CD14-positive monocyte (primary cell): ENCODE results near the gene HYI. TPM values are rescaled to one million over a fixed set of nuclear protein-coding genes. Genes with fewer than 3 reads are reported as not detected.

Experiments
- DNase-seq, 3 donors: peaks; one replicate each; pipeline ENCODE4 v3.0.0-alpha.2; 2011 to 2022
- H2AFZ ChIP-seq: 2 replicates; pipeline ENCODE4 v1.6.0; 2012; ENCODE audit warnings: mild to moderate bottlenecking, low read depth, low read length, inconsistent platforms; ENCODE audit not compliant: insufficient read depth, poor library complexity, severe bottlenecking
- H3K27ac ChIP-seq, 2 donors: 1 replicate in 1 of 2; 2 replicates in 1 of 2; pipeline ENCODE4 v1.5.1; 2012 to 2013; ENCODE audit warnings: low read length in 2 of 2, control low read depth in 1 of 2, inconsistent platforms in 1 of 2, low read depth in 1 of 2, mild to moderate bottlenecking in 1 of 2
- H3K27me3 ChIP-seq, 2 donors: one replicate each; pipeline versions ENCODE4 v1.6.0 to v1.6.1; 2011 to 2013; ENCODE audit warnings: low read length in 2 of 2; ENCODE audit not compliant: control insufficient read depth in 2 of 2, insufficient read depth in 2 of 2
- H3K36me3 ChIP-seq, 2 donors: replicated peaks in 1 of 2; 1 replicate in 1 of 2; 2 replicates in 1 of 2; pipeline versions ENCODE4 v1.5.1 to v1.6.1; 2012 to 2013; ENCODE audit warnings: low read length in 2 of 2, control low read depth in 1 of 2, inconsistent platforms in 1 of 2, mild to moderate bottlenecking in 1 of 2; ENCODE audit not compliant: insufficient read depth in 2 of 2, control insufficient read depth in 1 of 2
- H3K4me1 ChIP-seq, 2 donors: 1 replicate in 1 of 2; 2 replicates in 1 of 2; pipeline versions ENCODE4 v1.5.1 to v1.6.1; 2012 to 2013; ENCODE audit warnings: low read length in 2 of 2, control low read depth in 1 of 2, inconsistent platforms in 1 of 2, mild to moderate bottlenecking in 1 of 2, moderate library complexity in 1 of 2; ENCODE audit not compliant: insufficient read depth in 2 of 2, control insufficient read depth in 1 of 2
- H3K4me2 ChIP-seq: replicated peaks from 2 replicates; pipeline ENCODE3; 2012; ENCODE audit warnings: low read length, moderate library complexity, mild to moderate bottlenecking; ENCODE audit not compliant: poor library complexity, severe bottlenecking; ENCODE audit errors: extremely low read depth
- H3K4me3 ChIP-seq, 3 experiments: fragments of 200-600 bp in 1 of 3; sonication (generic) in 1 of 3; replicated peaks in 1 of 3; 1 replicate in 2 of 3; 2 replicates in 1 of 3; pipeline ENCODE4 v1.5.1; 2011 to 2013; ENCODE audit warnings: low read length in 3 of 3, mild to moderate bottlenecking in 3 of 3, control low read depth in 2 of 3, low read depth in 2 of 3, inconsistent platforms in 1 of 3, moderate library complexity in 1 of 3
- H3K79me2 ChIP-seq: 2 replicates; pipeline ENCODE4 v1.6.0; 2012; ENCODE audit warnings: mild to moderate bottlenecking, control low read depth, inconsistent platforms, low read length, moderate library complexity; ENCODE audit not compliant: insufficient read depth
- H3K9ac ChIP-seq: 2 replicates; pipeline ENCODE4 v1.6.0; 2017; ENCODE audit warnings: low read length, mild to moderate bottlenecking; ENCODE audit not compliant: insufficient read depth, poor library complexity, severe bottlenecking
- H3K9me3 ChIP-seq, 2 donors: replicated peaks in 1 of 2; 1 replicate in 1 of 2; 2 replicates in 1 of 2; pipeline versions ENCODE4 v1.5.1 to v1.6.1; 2012 to 2013; ENCODE audit warnings: low read length in 2 of 2, control low read depth in 1 of 2; ENCODE audit not compliant: control insufficient read depth in 1 of 2, insufficient read depth in 1 of 2
- H4K20me1 ChIP-seq: 2 replicates; pipeline ENCODE4 v1.6.0; 2012; ENCODE audit warnings: mild to moderate bottlenecking, low read length, control low read depth, moderate library complexity; ENCODE audit not compliant: insufficient read depth
- H3K27ac Mint-ChIP-seq, 7 donors: one replicate each; pipeline ENCODE4 v1.8.0; 2020; ENCODE audit warnings: mild to moderate bottlenecking in 7 of 7, mixed read lengths in 7 of 7, moderate library complexity in 6 of 7, inconsistent platforms in 2 of 7
- H3K27me3 Mint-ChIP-seq, 3 donors: one replicate each; pipeline ENCODE4 v1.8.0; 2021 to 2022; ENCODE audit warnings: low read depth in 3 of 3, mild to moderate bottlenecking in 3 of 3, mixed read lengths in 3 of 3, moderate library complexity in 3 of 3, inconsistent platforms in 1 of 3
- H3K36me3 Mint-ChIP-seq, 2 donors: one replicate each; pipeline ENCODE4 v1.8.0; 2020; ENCODE audit warnings: mixed read lengths in 2 of 2, inconsistent platforms in 1 of 2, mild to moderate bottlenecking in 1 of 2
- H3K4me1 Mint-ChIP-seq: one replicate; pipeline ENCODE4 v1.8.0; 2020; ENCODE audit warnings: mild to moderate bottlenecking, mixed read lengths
- H3K4me3 Mint-ChIP-seq, 2 donors: one replicate each; pipeline ENCODE4 v1.8.0; 2020; ENCODE audit warnings: mild to moderate bottlenecking in 2 of 2, mixed read lengths in 2 of 2, moderate library complexity in 1 of 2
- H3K9me3 Mint-ChIP-seq, 7 donors: one replicate each; pipeline ENCODE4 v1.8.0; 2020 to 2022; ENCODE audit warnings: mixed read lengths in 7 of 7, mild to moderate bottlenecking in 6 of 7, moderate library complexity in 6 of 7, inconsistent platforms in 2 of 7
- WGBS: methylation state at CpG from one replicate; pipeline ENCODE4 v1.1.5; 2013; ENCODE audit warnings: missing lambda C conversion rate; ENCODE audit not compliant: insufficient coverage; 5-methylcytosine and 5-hydroxymethylcytosine counted together
- intact Hi-C, 2 donors: fragments of 100-400 bp; cut with micrococcal nuclease; formaldehyde crosslinking; loops; one replicate each; pipeline versions ENCODE4 v1.15.0 to v1.15.1; 2023
- polyA plus RNA-seq, 3 donors: library from polyadenylated mRNA; depleted of rRNA in 1 of 3; unstranded in 2 of 3; stranded (reverse) in 1 of 3; fragments of 300-500 nt in 2 of 3; fragments of >200 nt in 1 of 3; fragmentation: Illumina TruSeq in 2 of 3; gene quantifications; 1 replicate in 2 of 3; 2 replicates in 1 of 3; pipeline ENCODE4 v1.2.3, GENCODE V29; 2012 to 2021
- TF ChIP-seq, protein P1 (sequence below): fragments of 200-600 bp; IDR thresholded peaks from one replicate; pipeline ENCODE4 v1.8.0; 2022; ENCODE audit warnings: antibody characterized with exemption, mild to moderate bottlenecking

Gene HYI
- polyA plus RNA-seq, 3 donors: 0.74 to 7.2 (median 1.6) TPM

DNA sequence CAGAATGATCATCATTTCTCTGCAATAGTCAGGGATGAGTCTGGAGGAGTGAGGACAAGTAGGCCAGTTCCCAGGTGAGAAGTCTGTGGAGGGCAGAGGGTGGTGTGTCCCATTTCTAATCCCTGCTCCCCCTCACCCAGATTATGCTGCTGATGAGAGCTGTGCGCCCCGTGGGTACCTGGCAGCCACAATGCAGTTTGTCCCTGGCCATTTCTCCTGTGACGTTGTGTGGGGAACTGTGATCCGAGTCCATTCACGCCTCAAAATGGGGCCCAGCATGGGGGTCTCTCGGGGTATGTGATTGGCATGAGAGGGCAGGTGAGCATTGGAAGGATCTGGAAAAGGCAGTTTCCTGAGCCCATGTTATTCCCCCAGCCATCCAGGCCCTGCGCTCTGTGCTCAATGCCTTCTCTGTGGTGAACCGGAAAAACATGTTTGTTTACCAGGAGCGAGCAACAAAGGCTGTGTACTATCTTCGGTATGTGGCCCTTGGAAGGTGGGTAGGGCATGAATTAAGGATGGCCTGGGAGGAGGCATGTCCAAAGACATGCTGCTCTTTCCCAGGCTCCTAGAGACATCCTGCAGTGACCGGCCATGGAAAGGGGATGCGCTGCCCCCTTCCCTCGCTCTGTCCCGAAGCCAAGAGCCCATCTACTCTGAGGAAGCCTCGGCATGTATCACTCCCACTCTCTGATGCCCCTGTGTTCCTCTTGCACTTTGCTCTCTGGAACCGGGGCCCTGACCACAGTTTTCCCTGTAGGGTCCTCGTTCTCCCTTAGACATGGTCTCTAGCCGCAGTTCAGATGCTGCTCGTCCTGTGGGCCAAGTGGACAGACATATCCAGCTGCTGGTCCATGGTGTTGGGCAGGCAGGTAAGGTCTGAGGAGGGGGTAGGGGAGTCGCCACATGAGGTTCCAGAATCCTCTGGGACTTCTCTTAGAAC, 16.4 kb downstream of the HYI start:
- Mint-ChIP-seq H3K4me1 (no peaks in the 10 kb centered on the region), H3K27ac (peak overlapping the region in 1 of 7 donors; percentile 24), H3K9me3 (no peaks in the 10 kb centered on the region), H3K4me3 (no peak overlapping the region), H3K36me3 (peaks cover 90 to 92% of the 10 kb centered on the region in 2 donors), H3K27me3 (peaks cover 0 to 3% (median 2%) of the 10 kb centered on the region in 3 donors)
- H3K4me3 ChIP-seq: no peak overlapping the region
- TF ChIP-seq, protein P1, sequence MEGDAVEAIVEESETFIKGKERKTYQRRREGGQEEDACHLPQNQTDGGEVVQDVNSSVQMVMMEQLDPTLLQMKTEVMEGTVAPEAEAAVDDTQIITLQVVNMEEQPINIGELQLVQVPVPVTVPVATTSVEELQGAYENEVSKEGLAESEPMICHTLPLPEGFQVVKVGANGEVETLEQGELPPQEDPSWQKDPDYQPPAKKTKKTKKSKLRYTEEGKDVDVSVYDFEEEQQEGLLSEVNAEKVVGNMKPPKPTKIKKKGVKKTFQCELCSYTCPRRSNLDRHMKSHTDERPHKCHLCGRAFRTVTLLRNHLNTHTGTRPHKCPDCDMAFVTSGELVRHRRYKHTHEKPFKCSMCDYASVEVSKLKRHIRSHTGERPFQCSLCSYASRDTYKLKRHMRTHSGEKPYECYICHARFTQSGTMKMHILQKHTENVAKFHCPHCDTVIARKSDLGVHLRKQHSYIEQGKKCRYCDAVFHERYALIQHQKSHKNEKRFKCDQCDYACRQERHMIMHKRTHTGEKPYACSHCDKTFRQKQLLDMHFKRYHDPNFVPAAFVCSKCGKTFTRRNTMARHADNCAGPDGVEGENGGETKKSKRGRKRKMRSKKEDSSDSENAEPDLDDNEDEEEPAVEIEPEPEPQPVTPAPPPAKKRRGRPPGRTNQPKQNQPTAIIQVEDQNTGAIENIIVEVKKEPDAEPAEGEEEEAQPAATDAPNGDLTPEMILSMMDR: no peak
- no peaks in the 10 kb centered on the region for H3K9me3 ChIP-seq
- H3K4me2 ChIP-seq: no peak overlapping the region
- no peak overlapping the region for H3K9ac ChIP-seq
- H3K27ac ChIP-seq: no peak overlapping the region
- intact Hi-C loops: no loop called here
- H4K20me1 ChIP-seq: no peaks in the 10 kb centered on the region
- H3K4me1 ChIP-seq: no peaks in the 10 kb centered on the region
- no peak overlapping the region for H2AFZ ChIP-seq
- WGBS: 96% methylated on average over 13 of the region's 20 CpGs
- no peaks in the 10 kb centered on the region for H3K27me3 ChIP-seq
- H3K36me3 ChIP-seq: peaks cover 82 to 100% of the 10 kb centered on the region in 2 donors
- no peaks in the 10 kb centered on the region for H3K79me2 ChIP-seq
- DNase-seq: no peak

DNA sequence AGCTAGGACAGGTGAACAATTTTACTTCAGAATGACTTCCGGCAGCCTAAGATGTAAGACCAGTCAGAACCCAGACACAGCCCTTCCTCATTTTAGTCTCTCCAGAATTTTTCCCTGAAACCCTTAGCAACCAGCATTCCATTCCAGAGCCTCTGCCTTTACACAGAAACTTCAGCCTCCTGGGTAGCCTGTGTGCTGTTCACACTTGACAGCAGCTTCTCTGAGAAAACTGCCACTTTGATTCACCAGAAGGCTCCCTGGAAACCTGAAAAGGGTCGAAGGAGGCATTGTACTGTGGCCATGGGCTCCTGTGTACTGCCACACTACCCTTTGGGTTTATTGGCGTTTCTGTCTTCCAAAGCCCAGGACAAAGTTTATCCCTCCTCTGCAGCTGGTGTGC, 17.4 kb downstream of the HYI start:
- Mint-ChIP-seq H3K9me3 (no peaks in the 10 kb centered on the region), H3K27ac (peak overlapping the region in 1 of 7 donors; percentile 55), H3K4me1 (no peaks in the 10 kb centered on the region), H3K4me3 (no peak overlapping the region), H3K27me3 (peaks cover 0 to 3% (median 2%) of the 10 kb centered on the region in 3 donors), H3K36me3 (peaks cover 93 to 94% of the 10 kb centered on the region in 2 donors)
- Histone ChIP-seq H3K79me2 (no peaks in the 10 kb centered on the region), H3K27ac (no peak overlapping the region), H3K4me1 (no peaks in the 10 kb centered on the region), H3K9me3 (no peaks in the 10 kb centered on the region), H3K9ac (no peak overlapping the region), H2AFZ (no peak overlapping the region), H3K27me3 (no peaks in the 10 kb centered on the region), H3K4me2 (no peak overlapping the region), H3K4me3 (no peak overlapping the region), H3K36me3 (peaks cover 82 to 100% of the 10 kb centered on the region in 2 donors), H4K20me1 (no peaks in the 10 kb centered on the region)
- TF ChIP-seq, protein P1: no peak
- DNase-seq: no peak
- intact Hi-C loops: no loop called here
- WGBS: 100% methylated on average over 3 of the region's 3 CpGs
